Small intestine (tissue), 7 donors: ENCODE data around the gene LTBP1. TPM values are rescaled to one million over a fixed set of nuclear protein-coding genes. Genes with fewer than 3 reads are reported as not detected.

ENCODE experiments used
- DNase-seq, 2 donors: peaks; one replicate each; pipeline versions ENCODE4 v3.0.0 to v3.0.0-alpha.2; 2013
- FAIRE-seq: peaks from 2 replicates; lab custom pipeline; 2012; peaks lifted over from hg19 to GRCh38; lab: Jason Lieb, UNC
- H3K27ac ChIP-seq, 3 donors: one replicate each; pipeline ENCODE4 v1.5.1; 2013; ENCODE audit warnings: low read length in 2 of 3, mild to moderate bottlenecking in 2 of 3, control low read depth in 1 of 3, inconsistent platforms in 1 of 3, low read depth in 1 of 3, moderate library complexity in 1 of 3
- H3K27me3 ChIP-seq, 3 donors: one replicate each; pipeline ENCODE4 v1.6.1; 2013; ENCODE audit warnings: low read length in 3 of 3, inconsistent platforms in 1 of 3; ENCODE audit not compliant: control insufficient read depth in 3 of 3, insufficient read depth in 3 of 3
- H3K36me3 ChIP-seq, 3 donors: one replicate each; pipeline ENCODE4 v1.6.1; 2013; ENCODE audit warnings: low read length in 3 of 3, inconsistent platforms in 1 of 3, low read depth in 1 of 3, mild to moderate bottlenecking in 1 of 3, moderate library complexity in 1 of 3; ENCODE audit not compliant: control insufficient read depth in 3 of 3, insufficient read depth in 2 of 3
- H3K4me1 ChIP-seq, 3 donors: one replicate each; pipeline ENCODE4 v1.6.1; 2013; ENCODE audit warnings: low read length in 2 of 3, inconsistent platforms in 1 of 3, low read depth in 1 of 3, mild to moderate bottlenecking in 1 of 3, moderate library complexity in 1 of 3; ENCODE audit not compliant: control insufficient read depth in 3 of 3, insufficient read depth in 2 of 3
- H3K4me3 ChIP-seq, 3 donors: one replicate each; pipeline ENCODE4 v1.5.1; 2013; ENCODE audit warnings: low read length in 3 of 3, control low read depth in 1 of 3, inconsistent platforms in 1 of 3, low read depth in 1 of 3, mild to moderate bottlenecking in 1 of 3, moderate library complexity in 1 of 3
- H3K9me3 ChIP-seq, 2 donors: one replicate each; pipeline ENCODE4 v1.6.1; 2013; ENCODE audit warnings: low read depth in 1 of 2, low read length in 1 of 2; ENCODE audit not compliant: control insufficient read depth in 2 of 2, insufficient read depth in 1 of 2
- WGBS, 3 donors: extraction: QIAGEN DNeasy Blood & Tissue Kit; methylation state at CpG; one replicate each; pipeline ENCODE4 v1.1.7; 2013; 5-methylcytosine and 5-hydroxymethylcytosine counted together
- polyA plus RNA-seq, 4 donors: library from polyadenylated mRNA; stranded (reverse) in 3 of 4; unstranded in 1 of 4; fragments of 200-250 nt in 3 of 4; fragments of 120-200 nt in 1 of 4; gene quantifications; one replicate each; pipeline versions ENCODE4 v1.2.1 to v1.2.3, GENCODE V29; 2013
- donor health status: healthy with polysubstance abuse.
- donor health status: control.
- donor health status: control.
- donor health status: Bipolar disorder and iron deficiency.
- donor health status: healthy.

The LTBP1 gene
- polyA plus RNA-seq, 4 donors, result 0.67 to 12.1 (median 6.1) TPM

- no peak for FAIRE-seq
Measured at GRCh38 chr2:33099989-33100388, 153.2 kb downstream of the LTBP1 start.

GRCh38 chr2:33100921-33101320 lies 154.2 kb downstream of the LTBP1 start:
- no peak overlapping the region for H3K27ac ChIP-seq
- H3K36me3 ChIP-seq, result no peaks in the 10 kb centered on the region
- no peak overlapping the region for H3K4me3 ChIP-seq
- DNase-seq (no peak), FAIRE-seq (no peak)
- no peaks in the 10 kb centered on the region for H3K4me1 ChIP-seq
- no peaks in the 10 kb centered on the region for H3K9me3 ChIP-seq
- H3K27me3 ChIP-seq, result no peaks in the 10 kb centered on the region

More at GRCh38 chr2:33099989-33100388, 153.2 kb downstream of the LTBP1 start:
- no peak for DNase-seq
- no peak overlapping the region for H3K27ac ChIP-seq
- WGBS, 3 donors, result 91 to 97% (median 94%) methylated on average over 4 of the region's 4 CpGs
- no peaks in the 10 kb centered on the region for H3K9me3 ChIP-seq
- no peaks in the 10 kb centered on the region for H3K27me3 ChIP-seq
- no peaks in the 10 kb centered on the region for H3K4me1 ChIP-seq
- H3K4me3 ChIP-seq, result no peak overlapping the region
- H3K36me3 ChIP-seq, result no peaks in the 10 kb centered on the region

GRCh38 chr2:33104052-33104623 lies 157.4 kb downstream of the LTBP1 start:
- Histone ChIP-seq H3K4me1 (no peaks in the 10 kb centered on the region), H3K9me3 (no peaks in the 10 kb centered on the region), H3K36me3 (no peaks in the 10 kb centered on the region), H3K4me3 (no peak overlapping the region), H3K27me3 (no peaks in the 10 kb centered on the region), H3K27ac (peak overlapping the region in 1 of 3 donors; percentile 39)
- FAIRE-seq, result no peak
- 72 to 82% (median 79%) methylated on average over 5 of the region's 5 CpGs for WGBS, 3 donors
- DNase-seq, result no peak

GRCh38 chr2:33104726-33105125 lies 158.0 kb downstream of the LTBP1 start:
- H3K9me3 ChIP-seq, result no peaks in the 10 kb centered on the region
- 71 to 86% (median 81%) methylated on average over 4 of the region's 4 CpGs for WGBS, 3 donors
- FAIRE-seq (no peak), DNase-seq (no peak)
- no peaks in the 10 kb centered on the region for H3K36me3 ChIP-seq
- H3K27ac ChIP-seq, result no peak overlapping the region
- no peaks in the 10 kb centered on the region for H3K4me1 ChIP-seq
- H3K27me3 ChIP-seq, result no peaks in the 10 kb centered on the region
- H3K4me3 ChIP-seq, result no peak overlapping the region

GRCh38 chr2:33106115-33106514 lies 159.4 kb downstream of the LTBP1 start:
- H3K27ac ChIP-seq, result no peak overlapping the region
- no peaks in the 10 kb centered on the region for H3K36me3 ChIP-seq
- no peaks in the 10 kb centered on the region for H3K27me3 ChIP-seq
- no peaks in the 10 kb centered on the region for H3K4me1 ChIP-seq
- no peak for DNase-seq
- FAIRE-seq, result no peak
- no peaks in the 10 kb centered on the region for H3K9me3 ChIP-seq
- H3K4me3 ChIP-seq, result no peak overlapping the region

GRCh38 chr2:33107690-33108482 lies 161.1 kb downstream of the LTBP1 start:
- Histone ChIP-seq H3K4me3 (no peak overlapping the region), H3K27me3 (no peaks in the 10 kb centered on the region), H3K4me1 (no peaks in the 10 kb centered on the region), H3K27ac (no peak overlapping the region), H3K9me3 (no peaks in the 10 kb centered on the region), H3K36me3 (no peaks in the 10 kb centered on the region)
- DNase-seq (no peak), FAIRE-seq (no peak)
- WGBS, 3 donors, result 73 to 84% (median 80%) methylated on average over 8 of the region's 8 CpGs

GRCh38 chr2:33108483-33109443 lies 162.0 kb downstream of the LTBP1 start:
- DNase-seq (peak; percentile 2 to 24), FAIRE-seq (no peak)
- Histone ChIP-seq H3K4me1 (no peaks in the 10 kb centered on the region), H3K36me3 (no peaks in the 10 kb centered on the region), H3K4me3 (no peak overlapping the region), H3K27ac (peak overlapping the region in 1 of 3 donors; percentile 49), H3K9me3 (no peaks in the 10 kb centered on the region), H3K27me3 (no peaks in the 10 kb centered on the region)
- WGBS, 3 donors, result 68 to 85% (median 71%) methylated on average over 11 of the region's 11 CpGs

- H3K27ac ChIP-seq, result no peak overlapping the region
- FAIRE-seq (no peak), DNase-seq (no peak)
- no peak overlapping the region for H3K4me3 ChIP-seq
- no peaks in the 10 kb centered on the region for H3K4me1 ChIP-seq
- WGBS, 3 donors, result 77 to 81% (median 77%) methylated on average over 5 of the region's 5 CpGs
- no peaks in the 10 kb centered on the region for H3K9me3 ChIP-seq
- no peaks in the 10 kb centered on the region for H3K27me3 ChIP-seq
- no peaks in the 10 kb centered on the region for H3K36me3 ChIP-seq
Measured at GRCh38 chr2:33110461-33110860, 163.7 kb downstream of the LTBP1 start.
